HG03342 (cell line): ENCODE data around the gene NUP188.
A peak's percentile ranks its signal among the peaks of the same experiment; 100 is the strongest.

Experiments used
- ATAC-seq: cut with Tn5 transposase; IDR thresholded peaks from one replicate; pipeline ENCODE4 v1.9.1; 2021; ENCODE audit warnings: mild to moderate bottlenecking, moderate library complexity; ENCODE audit not compliant: unreplicated experiment

Gene NUP188

DNA sequence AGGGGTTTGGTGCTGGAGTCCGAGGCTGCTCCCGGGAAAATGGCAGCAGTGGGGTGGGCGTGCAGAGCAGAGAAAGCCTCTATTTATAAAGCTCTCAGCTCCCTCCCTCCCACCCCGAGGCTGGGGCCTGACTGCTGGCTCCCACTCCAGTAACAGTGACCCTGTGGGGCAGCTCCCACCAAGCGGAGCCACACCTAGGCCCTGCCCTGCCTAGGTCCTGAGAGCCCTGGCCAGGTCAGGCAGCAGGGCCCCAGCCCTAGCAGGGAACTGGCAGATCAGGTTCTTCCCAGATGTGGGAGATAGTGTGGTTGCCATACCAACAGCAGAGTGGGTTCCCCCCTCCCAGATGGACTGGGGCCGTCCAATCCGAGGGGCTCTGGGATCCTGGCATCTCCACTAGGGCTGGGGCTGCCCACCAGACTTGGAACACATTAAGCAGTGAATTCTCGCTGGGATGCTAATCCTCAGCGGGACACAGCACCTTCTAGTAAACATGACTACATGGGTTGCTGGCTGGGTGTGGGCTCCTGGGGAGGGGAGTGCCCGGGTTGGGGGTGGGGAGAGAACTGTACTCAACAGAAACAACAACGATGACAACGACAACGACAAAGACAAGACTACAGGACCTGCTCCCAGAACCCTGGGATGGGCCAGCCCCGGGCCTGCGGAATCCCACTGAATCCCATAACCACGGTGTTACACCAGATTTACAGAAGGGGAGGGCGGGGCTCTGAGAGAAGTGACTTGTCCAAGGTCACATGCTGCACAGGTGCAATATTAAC lies 79.1 kb downstream of the NUP188 start:
- ATAC-seq: no peak

DNA sequence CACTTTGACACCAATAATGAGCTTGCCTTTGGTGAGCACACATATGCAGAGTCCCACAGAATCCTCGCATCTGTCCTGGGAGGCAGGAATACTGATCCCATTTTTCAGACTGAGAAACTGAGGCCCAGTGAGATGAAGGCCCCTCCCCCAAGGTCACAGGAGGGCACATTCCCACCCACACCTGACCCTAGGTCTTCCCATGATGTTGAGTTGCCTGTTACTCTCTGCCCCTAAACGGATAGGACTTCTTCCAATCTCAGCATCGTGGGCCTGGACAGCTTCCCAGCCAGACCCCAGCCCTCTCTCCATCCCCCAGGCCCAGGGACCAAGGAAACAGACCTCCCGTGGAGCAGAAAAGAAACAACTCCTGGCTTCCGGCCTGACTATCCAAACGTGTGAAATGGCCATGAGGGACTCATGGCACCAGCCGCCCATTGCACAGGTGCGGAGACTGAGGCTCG lies 79.8 kb downstream of the NUP188 start:
- peak; percentile 4 for ATAC-seq

DNA sequence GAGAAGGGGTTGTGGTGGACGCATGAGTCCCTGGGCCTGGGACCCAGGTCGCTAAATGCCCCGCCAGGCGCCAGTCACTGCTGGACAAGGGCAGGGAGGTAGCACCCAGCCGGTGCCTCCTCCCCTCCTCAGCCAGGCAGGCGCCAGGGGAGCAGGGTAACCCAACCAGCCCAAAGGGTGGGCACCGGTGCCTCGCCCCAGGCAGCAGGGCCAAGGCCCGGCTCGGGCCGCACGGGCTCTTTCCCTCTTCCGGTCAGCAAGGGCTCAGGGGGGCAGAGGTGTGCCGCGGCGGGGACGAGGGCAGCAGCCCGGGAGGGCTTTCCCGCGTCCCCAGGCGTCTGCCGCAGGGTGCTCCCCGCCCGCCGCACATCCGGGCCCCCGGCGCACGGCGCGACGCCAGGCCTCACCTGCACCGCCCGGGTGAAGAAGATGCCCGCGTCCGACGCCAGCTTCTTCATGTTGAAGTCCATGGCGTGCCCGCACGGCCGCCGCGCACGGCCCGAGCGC lies 80.2 kb downstream of the NUP188 start:
- ATAC-seq: peak; percentile 49

DNA sequence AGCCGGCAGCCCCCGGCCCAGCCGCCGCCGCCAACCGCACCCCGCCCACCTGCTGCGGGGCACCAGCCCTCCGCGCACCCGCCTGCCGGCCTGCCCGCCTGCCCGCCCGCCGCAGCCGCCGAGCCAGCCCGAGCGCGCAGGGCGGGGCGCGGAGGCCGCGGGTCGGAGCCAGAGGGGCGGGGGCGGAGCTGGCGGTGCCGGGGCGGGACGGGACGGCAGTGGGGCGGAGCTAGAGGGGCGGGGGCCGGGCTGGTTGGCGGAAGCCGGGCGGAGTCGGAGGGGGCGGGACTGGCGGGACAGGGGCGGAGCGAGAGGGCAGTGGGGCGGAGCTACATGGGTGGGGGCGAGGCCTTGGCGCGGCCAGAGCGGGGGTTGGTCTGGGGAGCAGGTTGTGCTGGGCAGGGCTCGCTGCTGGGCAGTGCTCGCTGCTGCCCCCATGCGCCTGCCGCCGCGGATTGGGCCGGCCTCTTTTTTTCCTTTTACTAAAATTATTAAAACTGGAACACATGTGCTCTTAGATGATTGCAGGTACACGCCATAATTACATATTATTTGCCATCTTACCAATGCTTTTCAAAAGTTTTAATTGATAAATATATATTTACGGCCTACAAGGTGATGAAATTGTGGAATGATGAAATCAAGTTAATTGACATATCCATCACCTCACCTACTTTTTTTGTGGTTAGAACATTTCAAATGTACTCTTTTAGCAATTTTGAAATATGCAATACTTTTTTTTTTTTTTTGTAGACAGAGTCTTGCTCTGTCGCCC lies 80.9 kb downstream of the NUP188 start, which contains the start of gene SH3GLB2:
Gene SH3GLB2 (minus strand): TSS at position 140 of the 775 bp plus-strand sequence. CDS start 177 bp downstream, outside the sequence.
- peak; percentile 72 for ATAC-seq

DNA sequence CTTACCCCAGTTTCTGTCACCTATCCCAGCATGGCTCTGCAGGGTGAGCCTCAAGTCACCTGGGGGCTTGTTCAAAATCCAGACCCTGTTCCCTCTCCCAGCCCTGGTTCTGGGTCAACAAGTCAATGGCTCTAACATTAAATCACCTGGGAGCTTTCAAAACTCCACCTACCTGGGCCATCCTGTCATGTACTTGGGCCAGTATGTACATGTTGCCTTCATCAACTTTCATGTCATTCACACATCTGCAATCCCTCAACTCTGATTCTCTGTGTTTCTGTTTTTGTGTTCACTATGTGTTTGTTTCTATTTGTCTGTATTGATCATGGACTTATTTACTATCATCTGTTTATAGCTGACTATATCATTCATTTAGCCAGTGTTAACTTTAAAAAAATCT lies 82.7 kb downstream of the NUP188 start:
- ATAC-seq: no peak

DNA sequence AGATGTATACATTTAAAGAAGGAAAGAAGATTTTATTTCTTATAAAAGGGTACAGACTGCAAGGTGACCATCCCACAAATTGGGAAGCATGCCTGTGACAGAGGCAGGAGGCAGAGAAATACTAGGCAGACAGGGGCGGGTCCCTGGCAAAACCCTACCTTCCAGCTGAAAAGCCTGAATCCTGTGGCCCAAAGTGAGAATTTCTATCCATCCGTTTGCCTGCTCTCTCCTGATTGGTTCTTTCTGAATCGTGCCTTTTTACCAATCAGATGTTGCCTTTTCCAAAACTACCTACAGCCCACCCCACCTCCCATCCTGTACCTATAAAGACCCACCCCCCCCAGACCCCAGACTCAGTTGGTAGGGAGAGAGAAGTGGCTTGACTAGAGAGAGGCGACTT lies 84.0 kb downstream of the NUP188 start:
- ATAC-seq: no peak

DNA sequence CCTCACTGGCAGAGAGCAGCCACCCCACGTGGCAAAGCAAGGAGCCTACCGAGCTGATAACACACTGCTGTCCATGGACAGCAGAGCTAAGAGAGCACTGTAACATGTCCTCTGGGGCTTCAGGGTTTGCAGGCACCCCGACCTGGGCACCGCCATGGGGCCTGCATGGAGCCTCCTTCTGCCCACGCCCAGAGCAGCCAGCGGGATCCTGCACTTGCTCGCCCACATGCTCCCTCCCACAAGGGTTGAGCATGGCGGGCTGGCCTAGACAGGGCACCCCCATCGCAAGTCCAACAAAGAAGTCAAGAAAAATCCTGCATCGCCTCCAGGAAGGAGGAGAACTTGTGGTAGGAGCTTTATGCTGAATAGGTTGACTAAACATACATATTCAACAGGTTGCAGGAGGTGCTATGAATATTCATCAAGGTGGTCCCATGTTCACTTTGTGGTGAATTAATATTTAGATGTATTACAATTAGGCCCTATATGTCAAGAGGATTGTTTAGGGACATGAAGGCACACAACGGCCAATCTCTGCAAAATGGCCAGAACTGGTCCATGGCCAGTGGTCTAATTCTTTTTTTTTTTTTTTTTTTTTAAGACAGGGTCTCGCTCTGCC lies 85.2 kb downstream of the NUP188 start:
- no peak for ATAC-seq

DNA sequence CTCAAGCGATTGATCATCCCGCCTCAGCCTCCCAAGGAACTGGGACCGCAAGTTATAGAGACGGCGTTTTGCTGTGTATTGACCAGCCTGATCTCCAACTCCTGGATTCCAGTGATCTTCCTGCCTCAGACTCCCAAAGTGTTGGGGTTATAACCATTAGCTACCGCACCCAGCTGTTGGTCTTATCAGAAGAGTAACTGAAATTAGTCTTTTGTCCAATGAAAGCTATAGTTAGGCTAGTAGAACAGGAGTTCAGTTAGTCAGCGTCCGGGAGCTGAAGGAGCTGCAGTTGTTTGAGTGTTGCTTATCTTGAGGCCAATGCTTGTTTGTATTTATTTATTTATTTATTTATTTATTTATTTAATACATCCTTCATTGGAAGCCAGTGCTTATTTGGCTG lies 85.7 kb downstream of the NUP188 start:
- no peak for ATAC-seq

DNA sequence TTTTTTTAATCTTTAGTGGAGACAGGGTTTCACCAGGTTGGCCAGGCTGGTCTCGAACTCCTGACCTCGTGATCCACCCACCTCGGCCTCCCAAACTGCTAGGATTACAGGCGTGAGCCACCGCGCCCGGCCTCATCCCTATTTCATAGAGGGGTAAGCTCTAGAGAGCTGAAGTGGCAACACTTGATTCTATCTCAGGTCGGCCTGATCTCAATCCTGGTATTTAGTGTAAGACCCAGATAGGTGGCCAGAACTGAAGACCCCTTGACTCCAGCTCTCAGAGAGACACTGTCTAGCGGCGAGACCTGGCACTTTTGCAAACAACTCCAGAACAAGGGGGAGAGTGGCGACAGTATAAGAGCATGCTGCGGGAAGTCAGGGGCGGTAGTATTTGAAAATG lies 88.3 kb downstream of the NUP188 start:
- peak; percentile 13 for ATAC-seq

DNA sequence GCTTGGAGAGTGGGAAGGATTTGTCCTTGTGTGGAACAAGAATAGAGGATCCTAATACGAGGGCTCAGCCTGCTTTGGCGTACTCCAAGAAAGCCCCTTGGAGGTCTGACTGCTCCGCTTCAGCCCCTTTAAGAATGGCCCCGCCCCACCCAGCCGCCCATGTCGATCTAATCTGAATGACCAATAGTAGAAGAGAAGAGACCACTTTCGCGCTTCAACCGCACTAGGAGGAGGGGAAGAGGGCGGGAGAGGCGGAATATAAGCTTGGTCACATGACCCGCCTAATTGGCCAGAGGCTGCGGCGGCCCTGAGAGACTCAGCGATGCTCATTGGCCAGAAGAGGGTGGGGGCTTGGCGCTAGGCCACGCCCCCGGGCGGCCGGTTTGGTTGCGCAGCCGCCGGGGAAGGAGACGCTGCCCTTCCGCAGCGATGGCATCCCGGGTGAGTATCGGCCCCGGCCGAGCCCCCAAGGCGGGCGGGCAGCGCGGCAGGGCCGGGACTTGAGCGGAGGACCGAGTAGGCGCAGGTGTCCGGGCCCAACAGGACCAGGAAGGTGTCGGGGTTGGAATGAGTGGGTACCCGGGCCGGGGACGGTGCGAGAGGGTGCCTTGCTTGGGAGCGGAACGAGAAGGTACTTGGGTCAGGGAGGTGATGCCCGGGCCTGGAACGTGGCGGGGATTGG lies 88.9 kb downstream of the NUP188 start, which contains the start of gene MIGA2:
Gene MIGA2 (plus strand): TSS at position 386 of the 682 bp plus-strand sequence. CDS start 3,969 bp downstream, outside the sequence.
- peak; percentile 97 for ATAC-seq

DNA sequence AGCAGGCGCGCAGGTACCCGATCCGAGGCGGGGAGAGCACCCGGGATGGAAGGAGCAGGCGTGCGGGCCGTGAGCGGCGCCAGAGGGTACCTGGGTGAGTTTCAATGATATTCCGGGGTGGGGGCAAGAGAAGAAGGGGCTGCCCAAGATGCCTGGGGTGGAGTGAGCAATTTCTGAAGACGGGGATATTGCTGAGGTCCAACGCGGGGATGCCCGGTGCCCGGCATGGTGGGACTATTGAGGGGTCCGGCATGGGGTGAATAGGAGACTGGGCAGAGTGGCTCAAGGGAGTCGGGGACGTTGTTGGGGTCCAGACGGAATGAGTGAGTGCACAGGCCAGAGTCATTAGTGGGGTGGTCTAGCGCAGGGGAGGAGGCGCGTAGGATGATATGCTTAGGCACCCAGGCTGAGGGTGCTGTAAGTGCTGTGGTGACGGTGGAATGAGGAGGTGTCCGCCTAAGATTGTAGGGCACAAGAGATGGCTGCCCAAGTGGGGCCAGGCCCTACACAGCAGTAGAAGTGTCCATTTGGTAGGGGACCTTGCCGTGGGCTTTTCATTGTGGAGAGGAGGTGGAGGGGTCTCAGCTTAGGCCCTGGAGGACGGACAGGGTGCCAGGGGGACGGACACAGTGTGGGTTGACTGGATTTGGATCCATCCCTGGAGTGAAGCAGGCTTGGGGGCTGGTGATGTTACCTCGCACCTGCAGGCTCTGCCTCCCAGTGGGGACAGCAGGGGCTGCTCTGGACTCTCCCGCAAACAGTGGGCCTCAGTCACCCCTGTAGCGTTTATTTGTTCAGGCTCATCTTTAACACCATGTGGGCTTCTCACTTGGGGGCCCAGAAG lies 89.6 kb downstream of the NUP188 start:
- no peak for ATAC-seq

DNA sequence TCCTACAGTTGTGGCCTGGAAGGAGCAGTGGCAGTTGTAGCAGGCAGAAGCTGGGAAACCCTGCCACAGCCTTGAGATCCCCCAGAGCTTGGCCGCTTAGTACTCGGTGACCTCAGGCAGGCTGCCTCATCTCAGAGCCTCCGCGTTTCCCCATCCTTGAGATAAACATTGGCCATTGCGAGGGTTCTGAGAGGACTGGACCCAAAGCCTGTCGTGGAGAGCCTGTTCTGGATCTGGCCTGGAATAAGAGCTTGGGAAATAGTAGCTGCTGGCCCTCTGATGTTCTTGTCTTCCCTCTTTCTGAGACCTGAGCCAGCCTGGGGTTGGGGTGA lies 90.2 kb downstream of the NUP188 start:
- no peak for ATAC-seq

DNA sequence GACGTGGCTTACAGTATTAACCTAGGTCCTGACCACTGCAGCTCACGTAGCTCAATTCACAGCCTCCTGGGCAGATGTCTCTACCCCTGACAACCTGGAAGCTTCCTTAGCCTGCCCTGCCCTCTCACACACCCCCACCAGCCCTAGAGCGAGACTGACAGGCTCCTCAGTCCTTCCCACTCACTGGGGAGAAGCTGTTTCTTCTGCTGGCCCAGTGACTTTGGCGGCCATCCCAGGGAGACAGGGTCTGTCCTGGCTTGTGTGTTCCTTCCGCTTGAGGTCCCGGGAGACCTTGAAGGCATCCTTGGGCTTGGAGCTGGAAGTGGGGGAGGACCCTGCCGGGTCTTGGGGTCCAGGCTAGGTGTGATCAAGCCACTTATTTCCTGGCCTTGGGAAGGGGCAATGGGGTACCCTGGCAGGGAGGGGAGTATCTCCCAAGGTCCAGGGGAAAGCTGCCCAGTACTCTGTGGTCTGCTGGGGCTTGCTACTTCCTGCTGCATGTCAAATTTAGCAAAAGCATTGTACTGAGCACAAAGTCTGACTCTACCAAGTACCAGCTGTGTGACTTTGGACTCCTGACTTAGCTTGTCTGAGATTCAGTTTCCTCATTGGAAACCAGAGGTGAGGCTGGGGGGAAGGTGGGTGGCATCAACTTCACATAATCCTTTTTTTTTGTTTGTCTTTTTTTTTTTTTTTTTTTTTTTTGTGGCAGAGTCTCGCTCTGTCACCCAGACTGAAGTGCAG lies 90.8 kb downstream of the NUP188 start:
- no peak for ATAC-seq

DNA sequence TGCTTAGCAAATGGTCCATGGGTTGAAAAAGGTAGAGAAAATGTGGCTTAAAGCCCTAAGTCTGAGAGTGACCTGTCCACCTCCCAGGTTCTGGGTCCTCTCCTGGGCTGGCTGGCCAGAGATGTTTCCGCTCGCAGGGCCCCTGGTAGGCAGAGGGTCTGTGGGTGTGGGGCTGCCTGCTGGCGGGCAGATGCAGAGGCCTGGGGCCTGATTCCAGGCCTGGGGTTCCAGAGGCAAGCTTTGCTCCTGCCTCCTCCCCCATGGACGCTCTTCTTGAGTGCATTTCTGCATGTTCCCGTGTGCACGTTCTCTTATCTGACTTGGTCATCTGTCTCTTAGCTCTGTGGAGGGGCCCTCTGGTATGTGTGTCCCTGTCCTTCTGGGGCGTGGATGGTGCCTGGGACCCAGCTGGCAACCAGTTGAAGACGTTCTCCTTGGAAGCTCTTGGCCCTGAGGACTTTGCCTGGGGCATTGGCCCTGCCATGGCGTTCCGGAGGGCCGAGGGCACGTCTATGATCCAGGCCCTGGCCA lies 92.7 kb downstream of the NUP188 start:
- ATAC-seq: no peak

DNA sequence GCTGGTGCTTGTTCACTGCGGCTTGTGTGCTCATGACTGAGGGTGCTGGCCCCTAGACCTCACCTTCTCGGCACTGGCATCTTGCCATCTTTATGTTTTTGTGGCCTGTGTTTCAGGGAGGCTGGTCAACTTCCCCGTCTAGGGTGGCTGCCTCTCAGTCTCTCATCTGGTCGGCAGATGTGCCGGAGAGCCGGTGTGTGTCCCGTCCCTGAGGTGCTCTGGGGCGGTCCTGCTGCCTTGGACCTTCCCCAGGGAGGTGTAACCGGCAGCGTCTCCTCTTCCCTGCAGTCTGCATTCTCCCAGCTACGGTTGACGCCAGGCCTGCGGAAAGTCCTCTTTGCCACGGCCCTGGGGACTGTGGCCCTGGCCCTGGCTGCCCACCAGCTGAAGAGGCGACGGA lies 94.5 kb downstream of the NUP188 start:
- ATAC-seq: no peak

DNA sequence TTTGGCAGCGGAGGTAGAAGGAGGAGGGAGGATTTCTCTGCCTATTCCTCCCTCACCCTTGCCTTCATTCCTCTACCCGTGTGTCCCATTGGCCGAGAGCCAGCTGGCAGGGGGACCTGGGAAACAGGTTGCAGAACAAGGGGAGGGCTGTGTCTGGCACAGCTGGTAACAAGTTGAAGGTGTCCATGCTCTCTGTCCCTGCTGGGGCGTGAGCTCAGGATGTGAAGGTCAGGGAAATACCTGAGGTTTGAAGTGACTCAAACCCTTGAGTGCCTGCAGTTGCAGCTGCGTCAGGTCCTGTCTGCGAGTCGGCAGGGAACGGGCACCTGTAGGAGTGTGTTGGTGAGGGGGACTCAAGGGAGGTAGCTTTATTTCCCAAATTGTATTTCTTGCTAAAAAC lies 105.1 kb downstream of the NUP188 start:
- ATAC-seq: no peak

DNA sequence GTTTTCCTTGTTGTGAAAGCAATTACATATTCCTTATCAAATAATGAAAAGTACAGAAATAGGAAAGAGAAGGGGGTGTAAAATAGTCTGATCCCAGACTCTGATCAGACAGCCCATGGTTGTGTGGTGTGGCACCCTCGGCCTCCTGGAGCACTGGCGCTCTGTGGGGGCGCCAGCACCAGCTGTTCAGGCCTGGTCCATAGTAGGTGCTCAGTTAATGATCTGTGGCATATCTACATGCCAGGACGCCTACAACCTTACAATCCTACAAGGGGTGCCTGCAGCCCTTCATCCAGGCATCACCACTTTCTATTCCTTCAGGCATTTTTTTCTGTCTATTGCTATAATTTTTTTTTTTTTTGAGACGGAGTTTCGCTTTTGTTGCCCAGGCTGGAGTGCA lies 105.5 kb downstream of the NUP188 start:
- no peak for ATAC-seq

DNA sequence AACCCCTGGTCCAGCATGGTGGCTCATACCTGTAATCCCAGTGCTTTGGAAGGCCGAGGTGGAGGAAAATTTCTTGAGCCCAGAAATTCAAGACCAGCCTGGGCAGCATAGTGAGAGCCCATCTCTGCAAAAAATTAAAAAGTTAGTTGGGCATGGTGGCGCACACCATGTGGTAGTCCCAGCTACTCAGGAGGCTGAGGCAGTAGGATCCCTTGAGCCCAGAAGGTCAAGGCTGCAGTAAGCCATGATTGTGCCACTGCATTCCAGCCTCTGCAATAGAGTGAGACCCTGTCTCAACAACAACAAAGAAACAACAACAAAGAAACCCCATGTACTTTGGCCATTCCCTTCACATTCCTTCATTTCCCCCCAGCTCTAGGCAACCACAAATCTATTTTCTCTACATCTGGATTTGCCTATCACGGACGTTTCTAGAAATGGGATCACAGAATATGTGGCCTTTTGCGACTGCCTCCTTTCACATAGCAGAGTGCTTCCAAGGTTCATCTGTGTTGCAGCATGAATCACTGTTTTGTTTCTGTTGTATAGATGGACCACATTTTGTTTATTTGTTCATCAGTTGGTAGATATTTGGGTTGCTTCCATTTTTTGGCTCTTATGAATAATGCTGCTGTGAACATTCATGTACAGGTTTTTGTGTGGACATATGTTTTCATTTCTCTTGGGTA lies 106.8 kb downstream of the NUP188 start:
- ATAC-seq: no peak
